Fibroblast of peridontal ligament (primary cell): ENCODE data around the gene IL1RAPL2.
A peak's percentile ranks its signal among the peaks of the same experiment; 100 is the strongest.
"Not testable (repeated sequence)": the region's sequence is repeated elsewhere in the genome, so short reads cannot be mapped to it uniquely, and the experiment has no call there.

ENCODE experiments used
- DNase-seq: peaks from one replicate; pipeline ENCODE4 v3.0.0-alpha.2; 2010; ENCODE audit errors: extremely low read depth

IL1RAPL2 gene

GRCh38 chrX:104854790-104855340 lies 288.9 kb downstream of the IL1RAPL2 start:
- no peak for DNase-seq

- DNase-seq, result no peak
Observed at GRCh38 chrX:104863466-104863865, 297.5 kb downstream of the IL1RAPL2 start.

GRCh38 chrX:104864296-104864695 lies 298.3 kb downstream of the IL1RAPL2 start:
- DNase-seq, result no peak

GRCh38 chrX:104877504-104877903 lies 311.5 kb downstream of the IL1RAPL2 start:
- DNase-seq, result no peak

GRCh38 chrX:104902070-104902469 lies 336.1 kb downstream of the IL1RAPL2 start:
- no peak for DNase-seq

GRCh38 chrX:104909694-104910093 lies 343.7 kb downstream of the IL1RAPL2 start:
- not testable (repeated sequence) for DNase-seq

- DNase-seq, result no peak
Observed at GRCh38 chrX:104913348-104913747, 347.3 kb downstream of the IL1RAPL2 start.

GRCh38 chrX:104914686-104915085 lies 348.7 kb downstream of the IL1RAPL2 start:
- not testable (repeated sequence) for DNase-seq

- DNase-seq, result no peak
Observed at GRCh38 chrX:104918122-104918521, 352.1 kb downstream of the IL1RAPL2 start.

GRCh38 chrX:104921584-104922205 lies 355.7 kb downstream of the IL1RAPL2 start:
- no peak for DNase-seq

GRCh38 chrX:104922206-104922621 lies 356.2 kb downstream of the IL1RAPL2 start:
- peak; percentile 21 for DNase-seq

GRCh38 chrX:104929324-104929723 lies 363.3 kb downstream of the IL1RAPL2 start:
- DNase-seq, result no peak

GRCh38 chrX:104935581-104935980 lies 369.6 kb downstream of the IL1RAPL2 start:
- no peak for DNase-seq

- no peak for DNase-seq
Observed at GRCh38 chrX:104953251-104953650, 387.3 kb downstream of the IL1RAPL2 start.

GRCh38 chrX:104961926-104962325 lies 395.9 kb downstream of the IL1RAPL2 start:
- DNase-seq, result no peak

- no peak for DNase-seq
Observed at GRCh38 chrX:104968241-104968640, 402.2 kb downstream of the IL1RAPL2 start.

- no peak for DNase-seq
Observed at GRCh38 chrX:104972737-104973136, 406.7 kb downstream of the IL1RAPL2 start.

- DNase-seq, result no peak
Observed at GRCh38 chrX:104987063-104987462, 421.1 kb downstream of the IL1RAPL2 start.

GRCh38 chrX:104988038-104988437 lies 422.0 kb downstream of the IL1RAPL2 start:
- no peak for DNase-seq

- no peak for DNase-seq
Observed at GRCh38 chrX:104995546-104995945, 429.5 kb downstream of the IL1RAPL2 start.

GRCh38 chrX:105006103-105006502 lies 440.1 kb downstream of the IL1RAPL2 start:
- no peak for DNase-seq

GRCh38 chrX:105006996-105007395 lies 441.0 kb downstream of the IL1RAPL2 start:
- no peak for DNase-seq

GRCh38 chrX:105013719-105014118 lies 447.7 kb downstream of the IL1RAPL2 start:
- no peak for DNase-seq

- DNase-seq, result no peak
Observed at GRCh38 chrX:105017641-105018040, 451.6 kb downstream of the IL1RAPL2 start.
